ENCODE measurements around the gene EIF1.

EIF1 gene

GRCh38 chr17:41650794-41651624 is 37.7 kb upstream of the EIF1 start:
- H3K9ac ChIP-seq (ENCODE audit: low read length), result no peak overlapping the region
- no peak overlapping the region for H3K4me3 ChIP-seq (ENCODE audit: low read length)
- H3K27ac ChIP-seq (ENCODE audit: low read length), result no peak overlapping the region
- no peaks in the 10 kb centered on the region for H3K27me3 ChIP-seq (ENCODE audit: control insufficient read depth, insufficient read depth, low read length)
- H3K4me1 ChIP-seq (ENCODE audit: control insufficient read depth, low read depth, low read length), result no peaks in the 10 kb centered on the region
- H3K9me3 ChIP-seq (ENCODE audit: control insufficient read depth, low read depth, low read length), result no peaks in the 10 kb centered on the region
- no peaks in the 10 kb centered on the region for H3K36me3 ChIP-seq (ENCODE audit: control insufficient read depth, low read depth, low read length)

GRCh38 chr17:41651625-41652460 is 36.8 kb upstream of the EIF1 start:
- H3K27me3 ChIP-seq (ENCODE audit: control insufficient read depth, insufficient read depth, low read length), result no peaks in the 10 kb centered on the region
- no peak overlapping the region for H3K27ac ChIP-seq (ENCODE audit: low read length)
- H3K4me3 ChIP-seq (ENCODE audit: low read length), result no peak overlapping the region
- H3K36me3 ChIP-seq (ENCODE audit: control insufficient read depth, low read depth, low read length), result no peaks in the 10 kb centered on the region
- H3K9me3 ChIP-seq (ENCODE audit: control insufficient read depth, low read depth, low read length), result no peaks in the 10 kb centered on the region
- H3K9ac ChIP-seq (ENCODE audit: low read length), result no peak overlapping the region
- no peaks in the 10 kb centered on the region for H3K4me1 ChIP-seq (ENCODE audit: control insufficient read depth, low read depth, low read length)

GRCh38 chr17:41652461-41652970 is 36.2 kb upstream of the EIF1 start:
- Histone ChIP-seq H3K36me3 (ENCODE audit: control insufficient read depth, low read depth, low read length) (no peaks in the 10 kb centered on the region), H3K9ac (ENCODE audit: low read length) (no peak overlapping the region), H3K27me3 (ENCODE audit: control insufficient read depth, insufficient read depth, low read length) (no peaks in the 10 kb centered on the region), H3K27ac (ENCODE audit: low read length) (no peak overlapping the region), H3K4me3 (ENCODE audit: low read length) (no peak overlapping the region), H3K9me3 (ENCODE audit: control insufficient read depth, low read depth, low read length) (no peaks in the 10 kb centered on the region), H3K4me1 (ENCODE audit: control insufficient read depth, low read depth, low read length) (no peaks in the 10 kb centered on the region)

GRCh38 chr17:41653421-41653820 is 35.3 kb upstream of the EIF1 start:
- Histone ChIP-seq H3K27ac (ENCODE audit: low read length) (no peak overlapping the region), H3K36me3 (ENCODE audit: control insufficient read depth, low read depth, low read length) (no peaks in the 10 kb centered on the region), H3K9ac (ENCODE audit: low read length) (no peak overlapping the region), H3K9me3 (ENCODE audit: control insufficient read depth, low read depth, low read length) (no peaks in the 10 kb centered on the region), H3K4me3 (ENCODE audit: low read length) (no peak overlapping the region), H3K4me1 (ENCODE audit: control insufficient read depth, low read depth, low read length) (no peaks in the 10 kb centered on the region), H3K27me3 (ENCODE audit: control insufficient read depth, insufficient read depth, low read length) (no peaks in the 10 kb centered on the region)

GRCh38 chr17:41653892-41654677 is 34.6 kb upstream of the EIF1 start:
- H3K9me3 ChIP-seq (ENCODE audit: control insufficient read depth, low read depth, low read length), result no peaks in the 10 kb centered on the region
- no peaks in the 10 kb centered on the region for H3K36me3 ChIP-seq (ENCODE audit: control insufficient read depth, low read depth, low read length)
- H3K4me3 ChIP-seq (ENCODE audit: low read length), result no peak overlapping the region
- no peak overlapping the region for H3K27ac ChIP-seq (ENCODE audit: low read length)
- no peaks in the 10 kb centered on the region for H3K4me1 ChIP-seq (ENCODE audit: control insufficient read depth, low read depth, low read length)
- H3K9ac ChIP-seq (ENCODE audit: low read length), result no peak overlapping the region
- H3K27me3 ChIP-seq (ENCODE audit: control insufficient read depth, insufficient read depth, low read length), result no peaks in the 10 kb centered on the region

- Histone ChIP-seq H3K27ac (ENCODE audit: low read length) (no peak overlapping the region), H3K4me1 (ENCODE audit: control insufficient read depth, low read depth, low read length) (no peaks in the 10 kb centered on the region), H3K9ac (ENCODE audit: low read length) (no peak overlapping the region)
Observed at GRCh38 chr17:41654678-41655607, 33.7 kb upstream of the EIF1 start.

GRCh38 chr17:41655611-41656111 is 33.0 kb upstream of the EIF1 start:
- no peaks in the 10 kb centered on the region for H3K27me3 ChIP-seq (ENCODE audit: control insufficient read depth, insufficient read depth, low read length)
- H3K27ac ChIP-seq (ENCODE audit: low read length), result no peak overlapping the region
- H3K4me3 ChIP-seq (ENCODE audit: low read length), result no peak overlapping the region
- no peaks in the 10 kb centered on the region for H3K9me3 ChIP-seq (ENCODE audit: control insufficient read depth, low read depth, low read length)
- no peak overlapping the region for H3K9ac ChIP-seq (ENCODE audit: low read length)
- H3K4me1 ChIP-seq (ENCODE audit: control insufficient read depth, low read depth, low read length), result no peaks in the 10 kb centered on the region
- no peaks in the 10 kb centered on the region for H3K36me3 ChIP-seq (ENCODE audit: control insufficient read depth, low read depth, low read length)

More at GRCh38 chr17:41654678-41655607, 33.7 kb upstream of the EIF1 start:
- Histone ChIP-seq H3K9me3 (ENCODE audit: control insufficient read depth, low read depth, low read length) (no peaks in the 10 kb centered on the region), H3K36me3 (ENCODE audit: control insufficient read depth, low read depth, low read length) (no peaks in the 10 kb centered on the region), H3K4me3 (ENCODE audit: low read length) (no peak overlapping the region), H3K27me3 (ENCODE audit: control insufficient read depth, insufficient read depth, low read length) (no peaks in the 10 kb centered on the region)

GRCh38 chr17:41656249-41657023 is 32.2 kb upstream of the EIF1 start:
- H3K4me1 ChIP-seq (ENCODE audit: control insufficient read depth, low read depth, low read length), result no peaks in the 10 kb centered on the region
- H3K9ac ChIP-seq (ENCODE audit: low read length), result no peak overlapping the region
- H3K36me3 ChIP-seq (ENCODE audit: control insufficient read depth, low read depth, low read length), result no peaks in the 10 kb centered on the region
- H3K9me3 ChIP-seq (ENCODE audit: control insufficient read depth, low read depth, low read length), result no peaks in the 10 kb centered on the region
- H3K4me3 ChIP-seq (ENCODE audit: low read length), result no peak overlapping the region
- H3K27me3 ChIP-seq (ENCODE audit: control insufficient read depth, insufficient read depth, low read length), result no peaks in the 10 kb centered on the region
- no peak overlapping the region for H3K27ac ChIP-seq (ENCODE audit: low read length)

- H3K27ac ChIP-seq (ENCODE audit: low read length), result no peak overlapping the region
- no peaks in the 10 kb centered on the region for H3K36me3 ChIP-seq (ENCODE audit: control insufficient read depth, low read depth, low read length)
- H3K9me3 ChIP-seq (ENCODE audit: control insufficient read depth, low read depth, low read length), result no peaks in the 10 kb centered on the region
- H3K4me3 ChIP-seq (ENCODE audit: low read length), result no peak overlapping the region
- no peak overlapping the region for H3K9ac ChIP-seq (ENCODE audit: low read length)
- no peaks in the 10 kb centered on the region for H3K4me1 ChIP-seq (ENCODE audit: control insufficient read depth, low read depth, low read length)
- no peaks in the 10 kb centered on the region for H3K27me3 ChIP-seq (ENCODE audit: control insufficient read depth, insufficient read depth, low read length)
Observed at GRCh38 chr17:41657176-41657754, 31.4 kb upstream of the EIF1 start.

- Histone ChIP-seq H3K9ac (ENCODE audit: low read length) (no peak overlapping the region), H3K9me3 (ENCODE audit: control insufficient read depth, low read depth, low read length) (no peaks in the 10 kb centered on the region), H3K4me3 (ENCODE audit: low read length) (no peak overlapping the region), H3K27ac (ENCODE audit: low read length) (no peak overlapping the region), H3K27me3 (ENCODE audit: control insufficient read depth, insufficient read depth, low read length) (no peaks in the 10 kb centered on the region), H3K4me1 (ENCODE audit: control insufficient read depth, low read depth, low read length) (no peaks in the 10 kb centered on the region), H3K36me3 (ENCODE audit: control insufficient read depth, low read depth, low read length) (no peaks in the 10 kb centered on the region)
Observed at GRCh38 chr17:41657936-41658335, 30.7 kb upstream of the EIF1 start.
